ENCODE data around the gene GTPBP4.

The GTPBP4 gene

DNA sequence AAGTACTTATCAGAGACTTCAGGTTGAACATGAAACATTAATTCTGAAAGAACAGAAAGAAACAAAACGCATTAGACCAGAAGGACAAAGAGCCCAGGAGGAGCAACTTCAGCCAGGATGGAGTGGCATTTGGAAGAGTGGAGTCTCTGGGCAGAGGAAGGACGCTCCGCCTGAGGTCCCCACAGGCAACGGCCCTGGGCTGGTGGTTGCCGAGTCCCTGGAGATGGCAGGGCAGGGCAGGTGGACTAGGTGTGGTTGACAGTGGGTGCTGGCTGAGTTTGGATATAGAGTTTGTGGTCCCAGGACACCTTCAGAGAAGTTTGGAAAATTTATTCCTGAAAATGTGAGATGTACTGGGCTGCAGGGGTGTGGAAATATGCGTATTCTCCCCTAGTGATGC is 29.4 kb upstream of the GTPBP4 start:
- Histone ChIP-seq H3K4me2 (ENCODE audit: low read length) (no peak overlapping the region), H3K27me3 (ENCODE audit: control insufficient read depth, insufficient read depth, low read length) (no peaks in the 10 kb centered on the region), H3K27ac (no peak overlapping the region), H3K4me3 (ENCODE audit: low read depth, low read length) (no peak overlapping the region), H3K9ac (no peak overlapping the region), H3K36me3 (ENCODE audit: control insufficient read depth, insufficient read depth, low read length) (no peaks in the 10 kb centered on the region), H2AFZ (no peak overlapping the region), H3K9me3 (ENCODE audit: control insufficient read depth, low read length) (no peaks in the 10 kb centered on the region), H3K79me2 (no peaks in the 10 kb centered on the region), H3K4me1 (no peaks in the 10 kb centered on the region)
- TF ChIP-seq CTCF (IDR thresholded peaks at IDR 0.05), result no peak

DNA sequence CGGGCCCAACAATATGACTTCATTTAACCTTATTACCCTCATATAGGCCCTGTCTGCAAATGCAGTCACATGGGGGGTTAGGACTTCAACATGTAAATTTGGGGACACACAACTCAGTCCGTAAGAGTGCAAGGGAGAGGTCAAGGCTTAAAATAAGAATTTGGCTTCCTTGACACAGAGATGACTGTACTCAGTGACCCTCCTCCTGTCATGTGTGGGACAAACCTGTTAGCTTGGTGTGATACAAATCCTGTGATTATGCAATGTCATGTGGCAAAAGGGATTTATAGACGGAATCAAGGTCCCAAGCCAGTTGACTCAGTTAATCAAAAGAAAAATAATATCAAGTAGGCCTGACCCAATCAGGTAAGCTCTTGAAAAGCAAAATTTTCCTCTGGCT is 25.9 kb upstream of the GTPBP4 start:
- no peak for TF ChIP-seq CTCF (IDR thresholded peaks at IDR 0.05)

DNA sequence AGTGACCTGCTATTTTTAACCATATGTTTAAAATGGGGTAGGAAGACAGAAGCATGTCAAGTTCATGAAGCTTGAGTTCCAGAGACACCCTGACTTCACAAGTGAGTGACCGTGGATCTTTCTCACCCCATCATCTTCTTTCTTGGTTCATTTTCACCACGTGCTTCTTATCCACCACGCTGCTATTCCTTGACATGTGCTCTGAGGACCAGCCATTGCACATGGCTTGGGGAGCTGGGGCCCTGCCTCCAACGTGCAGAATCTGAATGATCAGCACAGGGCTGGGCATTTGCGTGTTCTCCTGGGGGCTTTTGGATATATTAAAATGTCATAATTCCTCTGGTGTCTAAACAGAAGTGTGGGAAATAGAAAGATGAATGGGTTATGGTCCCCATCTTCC is 25.0 kb upstream of the GTPBP4 start:
- TF ChIP-seq CTCF (IDR thresholded peaks at IDR 0.05), result no peak
- Histone ChIP-seq H3K9ac (no peak overlapping the region), H2AFZ (no peak overlapping the region), H3K27me3 (ENCODE audit: control insufficient read depth, insufficient read depth, low read length) (no peaks in the 10 kb centered on the region), H3K4me3 (ENCODE audit: low read depth, low read length) (no peak overlapping the region), H3K79me2 (no peaks in the 10 kb centered on the region), H3K9me3 (ENCODE audit: control insufficient read depth, low read length) (no peaks in the 10 kb centered on the region), H3K27ac (no peak overlapping the region), H3K4me1 (no peaks in the 10 kb centered on the region), H3K36me3 (ENCODE audit: control insufficient read depth, insufficient read depth, low read length) (no peaks in the 10 kb centered on the region), H3K4me2 (ENCODE audit: low read length) (no peak overlapping the region)

More for the DNA sequence above, 25.9 kb upstream of the GTPBP4 start:
- H3K9ac ChIP-seq, result no peak overlapping the region
- no peaks in the 10 kb centered on the region for H3K9me3 ChIP-seq (ENCODE audit: control insufficient read depth, low read length)
- H3K4me2 ChIP-seq (ENCODE audit: low read length), result no peak overlapping the region
- no peaks in the 10 kb centered on the region for H3K4me1 ChIP-seq
- H3K27ac ChIP-seq, result no peak overlapping the region
- no peaks in the 10 kb centered on the region for H3K79me2 ChIP-seq
- H3K4me3 ChIP-seq (ENCODE audit: low read depth, low read length), result no peak overlapping the region
- H3K27me3 ChIP-seq (ENCODE audit: control insufficient read depth, insufficient read depth, low read length), result no peaks in the 10 kb centered on the region
- no peaks in the 10 kb centered on the region for H3K36me3 ChIP-seq (ENCODE audit: control insufficient read depth, insufficient read depth, low read length)
- H2AFZ ChIP-seq, result no peak overlapping the region

DNA sequence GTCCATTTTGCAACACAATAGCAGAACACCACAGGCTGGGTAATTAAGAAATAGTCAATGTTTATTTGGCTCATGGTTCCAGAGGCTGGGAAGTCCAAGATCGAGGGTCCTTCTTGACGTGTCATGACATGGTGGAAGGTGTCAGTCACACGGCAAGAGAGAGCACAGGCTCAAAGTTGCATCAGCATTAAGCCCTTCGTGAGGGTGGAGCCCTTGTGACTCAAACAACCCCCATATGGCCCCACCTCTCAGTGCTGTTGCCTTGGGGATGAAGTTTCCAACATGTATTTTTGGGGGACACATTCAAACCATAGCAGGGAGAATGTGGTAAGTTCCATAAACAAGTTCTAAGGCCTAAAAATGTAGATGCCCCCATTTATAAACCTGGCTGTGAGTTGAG is 24.6 kb upstream of the GTPBP4 start:
- no peak for TF ChIP-seq CTCF (IDR thresholded peaks at IDR 0.05)
- Histone ChIP-seq H2AFZ (no peak overlapping the region), H3K4me1 (no peaks in the 10 kb centered on the region), H3K4me3 (ENCODE audit: low read depth, low read length) (no peak overlapping the region), H3K36me3 (ENCODE audit: control insufficient read depth, insufficient read depth, low read length) (no peaks in the 10 kb centered on the region), H3K79me2 (no peaks in the 10 kb centered on the region), H3K4me2 (ENCODE audit: low read length) (no peak overlapping the region), H3K27me3 (ENCODE audit: control insufficient read depth, insufficient read depth, low read length) (no peaks in the 10 kb centered on the region), H3K27ac (no peak overlapping the region), H3K9ac (no peak overlapping the region), H3K9me3 (ENCODE audit: control insufficient read depth, low read length) (no peaks in the 10 kb centered on the region)

DNA sequence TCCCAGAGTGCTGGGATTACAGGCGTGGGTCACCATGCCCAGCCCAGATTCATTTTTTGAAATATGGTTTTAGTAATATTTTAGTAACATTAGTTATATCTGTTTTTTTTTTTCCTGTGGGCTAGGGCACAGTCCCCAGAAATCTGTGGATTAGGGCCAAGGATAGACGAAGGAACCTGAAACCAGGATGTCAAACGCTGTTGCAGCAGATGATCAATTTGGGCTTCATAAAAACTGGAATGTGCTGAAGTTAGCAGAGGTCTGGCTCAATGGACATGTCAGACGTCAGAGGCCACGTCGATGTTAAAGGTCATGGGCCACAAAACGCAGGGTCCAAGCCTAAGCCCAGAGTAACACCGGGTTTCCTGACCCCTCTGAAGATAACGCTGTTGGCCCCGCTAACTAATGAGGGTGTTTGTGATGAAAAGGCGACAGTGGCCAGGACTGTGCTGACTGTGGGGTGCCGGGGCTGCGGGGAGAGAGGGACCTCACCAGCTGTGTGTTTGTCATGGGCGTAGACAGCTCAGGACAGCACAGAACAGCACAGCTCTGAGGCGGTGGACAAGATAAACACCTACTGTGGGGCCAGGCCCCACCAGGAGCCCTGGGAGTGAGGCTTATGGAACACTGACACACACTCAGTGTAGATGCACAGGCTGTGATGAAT is 23.8 kb upstream of the GTPBP4 start:
- peaks cover under 1% of the 10 kb centered on the region for H3K4me1 ChIP-seq
- H3K27me3 ChIP-seq (ENCODE audit: control insufficient read depth, insufficient read depth, low read length), result no peaks in the 10 kb centered on the region
- no peak overlapping the region for H2AFZ ChIP-seq
- no peak overlapping the region for H3K9ac ChIP-seq
- H3K79me2 ChIP-seq, result no peaks in the 10 kb centered on the region
- H3K9me3 ChIP-seq (ENCODE audit: control insufficient read depth, low read length), result no peaks in the 10 kb centered on the region
- H3K27ac ChIP-seq, result no peak overlapping the region
- H3K4me2 ChIP-seq (ENCODE audit: low read length), result no peak overlapping the region
- H3K4me3 ChIP-seq (ENCODE audit: low read depth, low read length), result no peak overlapping the region
- TF ChIP-seq CTCF (IDR thresholded peaks at IDR 0.05), result no peak
- no peaks in the 10 kb centered on the region for H3K36me3 ChIP-seq (ENCODE audit: control insufficient read depth, insufficient read depth, low read length)

Data from parathyroid adenoma (tissue), 2 donors.